PC-3 (cell line): ENCODE data around the gene ABHD12B. TPM values are rescaled to one million over a fixed set of nuclear protein-coding genes. Genes with fewer than 3 reads are reported as not detected.

Experiments
- ATAC-seq: fragments of 200-7000 bp; cut with Tn5 transposase; 2 replicates; pipeline ENCODE4 v1.9.1; 2020; ENCODE audit warnings: mild to moderate bottlenecking, moderate library complexity
- BruUV-seq: library from RNA; stranded (reverse); fragments of 400-500 nt; replicated peaks from 2 replicates; lab custom pipeline; 2021; lab: Mats Ljungman, UMichigan
- CTCF ChIA-PET: fragments of 300-600 bp; sonication (Branson Sonifier 250); formaldehyde crosslinking; loops from one replicate; lab custom pipeline; 2022; ENCODE audit warnings: antibody characterized with exemption; lab: Charles Lee
- POLR2A ChIA-PET: fragments of 300-600 bp; sonication (Branson Sonifier 250); formaldehyde crosslinking; loops from one replicate; lab custom pipeline; 2022; ENCODE audit warnings: antibody characterized with exemption; ENCODE audit not compliant: unreplicated experiment; lab: Charles Lee
- DNase-seq: peaks from one replicate; pipeline ENCODE4 v3.0.0-alpha.2; 2015
- H2AFZ ChIP-seq: fragments of 300-600 bp; sonication (generic); 2 replicates; pipeline ENCODE4 v1.6.0; 2016; ENCODE audit warnings: antibody characterized with exemption, low read length
- H3F3A ChIP-seq: fragments of 300-600 bp; sonication (generic); one replicate; pipeline ENCODE4 v1.6.0; 2017; ENCODE audit warnings: antibody characterized with exemption, low read length, control low read depth, mild to moderate bottlenecking; ENCODE audit not compliant: unreplicated experiment
- H3K27ac ChIP-seq: fragments of 300-600 bp; sonication (generic); 2 replicates; pipeline ENCODE4 v1.5.1; 2016; ENCODE audit warnings: mild to moderate bottlenecking, low read length
- H3K27me3 ChIP-seq: fragments of 300-600 bp; sonication (generic); 2 replicates; pipeline ENCODE4 v1.6.1; 2016; ENCODE audit warnings: low read length, mixed read lengths
- H3K36me3 ChIP-seq: fragments of 300-600 bp; sonication (generic); 2 replicates; pipeline ENCODE4 v1.6.1; 2016; ENCODE audit warnings: low read depth, mixed run types, low read length, mixed read lengths
- H3K4me1 ChIP-seq: fragments of 300-600 bp; sonication (generic); 2 replicates; pipeline ENCODE4 v1.5.1; 2016; ENCODE audit warnings: low read length; ENCODE audit not compliant: insufficient read depth
- H3K4me2 ChIP-seq: fragments of 300-600 bp; sonication (generic); 2 replicates; pipeline ENCODE4 v1.6.0; 2016; ENCODE audit warnings: low read length
- H3K4me3 ChIP-seq: fragments of 300-600 bp; sonication (generic); 2 replicates; pipeline ENCODE4 v1.5.1; 2016; ENCODE audit warnings: mild to moderate bottlenecking, low read length, mixed read lengths
- H3K79me2 ChIP-seq: fragments of 300-600 bp; sonication (generic); 2 replicates; pipeline ENCODE4 v1.6.1; 2017; ENCODE audit warnings: low read length, mixed read lengths
- H3K9ac ChIP-seq: fragments of 300-600 bp; sonication (generic); 2 replicates; pipeline ENCODE4 v1.6.0; 2016; ENCODE audit warnings: mild to moderate bottlenecking, low read length
- H3K9me2 ChIP-seq: fragments of 300-600 bp; sonication (generic); replicated peaks from 2 replicates; pipeline ENCODE4 v1.6.1; 2016; ENCODE audit warnings: mixed run types, low read length, mixed read lengths
- H3K9me3 ChIP-seq: fragments of 300-600 bp; sonication (generic); 2 replicates; pipeline ENCODE4 v1.6.1; 2016; ENCODE audit warnings: low read length, mixed read lengths
- H4K20me1 ChIP-seq: fragments of 300-600 bp; sonication (generic); 2 replicates; pipeline ENCODE4 v1.6.1; 2016; ENCODE audit warnings: low read length, mixed read lengths
- CTCF ChIP-seq: fragments of 300-600 bp; sonication (generic); conservative IDR thresholded peaks from 2 replicates; pipeline ENCODE4 v1.5.1; 2017; ENCODE audit warnings: antibody characterized with exemption, low read depth, mild to moderate bottlenecking, low read length
- EZH2 ChIP-seq: fragments of 300-600 bp; sonication (generic); IDR thresholded peaks from one replicate; pipeline ENCODE4 v1.6.1; 2017; ENCODE audit warnings: antibody characterized with exemption, mild to moderate bottlenecking, low read length; ENCODE audit not compliant: unreplicated experiment
- EZH2phosphoT487 ChIP-seq: fragments of 300-600 bp; sonication (generic); IDR thresholded peaks from 2 replicates; pipeline ENCODE4 v1.6.1; 2018; ENCODE audit warnings: mild to moderate bottlenecking, antibody characterized with exemption, low read length, borderline replicate concordance
- intact Hi-C: fragments of 100-400 bp; cut with micrococcal nuclease; formaldehyde crosslinking; loops from 2 replicates; pipeline ENCODE4 v1.9.0; 2023
- total RNA-seq: library from RNA; depleted of rRNA; stranded (reverse); fragments of >200 nt; gene quantifications from 2 replicates; pipeline ENCODE4 v1.2.3, GENCODE V29; 2014

ABHD12B gene
- total RNA-seq, 1 experiment from 2014 or later: not detected

GRCh38 chr14:50875359-50876070, 3.7 kb downstream of the ABHD12B start:
- CTCF ChIA-PET: interaction anchor here (0.7 kb wide), 1 partner anchor 15 kb away, joined by 6 read pairs; no protein-coding TSS in a partner anchor

DNA sequence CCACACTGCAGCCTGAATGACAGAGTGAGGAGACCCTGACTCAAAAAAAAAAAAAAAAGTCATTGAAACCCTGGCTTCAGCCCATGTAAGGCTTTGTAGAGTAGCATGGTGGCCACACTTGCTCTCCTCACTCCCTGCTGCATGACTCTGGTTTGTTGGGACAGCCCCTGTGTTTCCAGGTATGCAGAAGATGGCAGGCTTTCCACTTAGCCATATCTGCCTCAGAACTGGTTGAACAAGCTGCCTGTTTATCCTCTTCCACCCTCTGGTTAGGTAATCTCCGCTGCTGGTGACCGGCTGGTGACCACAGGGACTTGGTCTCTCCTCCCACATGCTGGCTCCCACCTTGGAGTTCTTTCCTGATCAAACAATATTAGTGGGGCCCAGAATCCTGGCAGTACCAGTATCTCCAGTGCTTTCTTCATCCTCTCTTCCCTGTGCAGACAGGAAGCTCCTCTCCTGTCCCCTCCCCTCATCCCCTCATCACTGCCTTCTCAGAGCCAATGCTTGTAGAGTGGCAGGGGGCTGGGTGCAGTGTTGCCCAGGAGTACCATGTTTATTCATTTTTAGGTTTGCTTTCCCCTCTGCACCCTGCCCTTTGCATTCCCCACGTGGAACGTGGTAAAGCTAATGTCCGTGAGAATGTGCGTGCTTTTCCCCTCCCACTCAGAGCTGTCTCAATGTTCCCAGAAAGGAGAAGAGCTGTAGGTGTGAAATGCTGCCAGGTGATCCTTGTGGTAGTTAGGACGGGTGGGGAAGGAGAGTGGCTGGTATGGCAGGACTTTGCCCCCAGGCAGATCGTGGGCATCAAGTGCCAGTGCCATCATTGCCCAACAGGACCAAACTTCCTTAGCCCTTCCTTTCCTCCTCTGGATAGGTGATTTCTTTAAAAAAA, 11.3 kb downstream of the ABHD12B start:
- TF ChIP-seq EZH2 (no peak), CTCF (no peak), EZH2phosphoT487 (no peak)
- H3K4me3 ChIP-seq: no peak overlapping the region
- no peaks in the 10 kb centered on the region for H3K36me3 ChIP-seq
- no peak overlapping the region; the same call in 1 of the 2 replicates for H3K9ac ChIP-seq
- no peak overlapping the region for H2AFZ ChIP-seq
- no peaks in the 10 kb centered on the region for H4K20me1 ChIP-seq
- no peaks in the 10 kb centered on the region for H3K79me2 ChIP-seq
- H3K9me2 ChIP-seq: no peaks in the 10 kb centered on the region
- H3K4me2 ChIP-seq: peak overlapping the region; percentile 28; the same call in 1 of the 2 replicates
- POLR2A ChIA-PET: interaction anchor here (0.6 kb wide), 1 partner anchor 323 kb away, joined by 3 read pairs; no protein-coding TSS in a partner anchor
- peaks cover 18% of the 10 kb centered on the region for H3K4me1 ChIP-seq
- H3F3A ChIP-seq: no peaks in the 10 kb centered on the region
- CTCF ChIA-PET: interaction anchor here (0.6 to 1.4 kb wide), 2 partner anchors 23 to 120 kb away, joined by 4 to 11 read pairs; no protein-coding TSS in a partner anchor
- DNase-seq (peak; percentile 58), ATAC-seq (peak; percentile 7; the same call in 1 of the 2 replicates)
- no peaks in the 10 kb centered on the region for H3K27me3 ChIP-seq
- intact Hi-C loops: no loop called here
- H3K9me3 ChIP-seq: no peaks in the 10 kb centered on the region
- no TSS peak for BruUV-seq
- peak overlapping the region; percentile 67 for H3K27ac ChIP-seq

More at GRCh38 chr14:50875359-50876070, 3.7 kb downstream of the ABHD12B start:
- Histone ChIP-seq H3K9me2 (no peaks in the 10 kb centered on the region), H3K9me3 (no peaks in the 10 kb centered on the region), H3K4me2 (no peak overlapping the region), H3F3A (no peaks in the 10 kb centered on the region), H3K36me3 (no peaks in the 10 kb centered on the region), H3K27ac (no peak overlapping the region), H2AFZ (no peak overlapping the region), H4K20me1 (no peaks in the 10 kb centered on the region), H3K4me3 (no peak overlapping the region), H3K79me2 (no peaks in the 10 kb centered on the region), H3K4me1 (peaks cover 8% of the 10 kb centered on the region), H3K27me3 (no peaks in the 10 kb centered on the region), H3K9ac (no peak overlapping the region)
- intact Hi-C loops: no loop called here
- BruUV-seq: no TSS peak
- DNase-seq: no peak
- POLR2A ChIA-PET: interaction anchor here (0.7 kb wide), 1 partner anchor 10 kb away, joined by 3 read pairs; no protein-coding TSS in a partner anchor
- TF ChIP-seq EZH2phosphoT487: no peak
- TF ChIP-seq EZH2: no peak
- no peak for TF ChIP-seq CTCF
- peak; percentile 46 for ATAC-seq
